SK-N-SH (cell line): ENCODE measurements around the gene S100Z.

Source experiments
- CTCF ChIP-seq: fragments of 200-600 bp; sonication (generic); IDR thresholded peaks from 2 replicates; pipeline ENCODE4 v1.6.1; 2017; ENCODE audit warnings: antibody characterized with exemption, mild to moderate bottlenecking, moderate library complexity
- SIN3A ChIP-seq: IDR thresholded peaks from 2 replicates; pipeline ENCODE4 v1.6.1; 2012; ENCODE audit warnings: low read depth, mild to moderate bottlenecking, low read length, moderate library complexity, borderline replicate concordance
- TAF1 ChIP-seq: IDR thresholded peaks from 2 replicates; pipeline ENCODE4 v1.6.1; 2012; ENCODE audit warnings: low read depth, mild to moderate bottlenecking, low read length, moderate library complexity, borderline replicate concordance
- USF2 ChIP-seq: fragments of 150-350 bp; IDR thresholded peaks from 2 replicates; pipeline ENCODE4 v1.6.1; 2017; ENCODE audit warnings: antibody characterized with exemption, low read length, low read depth, borderline replicate concordance

- TF ChIP-seq USF2 (no peak), TAF1 (no peak), CTCF (no peak), SIN3A (no peak)
Measured at GRCh38 chr5:76851728-76852369, 2.0 kb downstream of the S100Z start.
